ENCODE measurements around the gene BRMS1L.

Gene BRMS1L

DNA sequence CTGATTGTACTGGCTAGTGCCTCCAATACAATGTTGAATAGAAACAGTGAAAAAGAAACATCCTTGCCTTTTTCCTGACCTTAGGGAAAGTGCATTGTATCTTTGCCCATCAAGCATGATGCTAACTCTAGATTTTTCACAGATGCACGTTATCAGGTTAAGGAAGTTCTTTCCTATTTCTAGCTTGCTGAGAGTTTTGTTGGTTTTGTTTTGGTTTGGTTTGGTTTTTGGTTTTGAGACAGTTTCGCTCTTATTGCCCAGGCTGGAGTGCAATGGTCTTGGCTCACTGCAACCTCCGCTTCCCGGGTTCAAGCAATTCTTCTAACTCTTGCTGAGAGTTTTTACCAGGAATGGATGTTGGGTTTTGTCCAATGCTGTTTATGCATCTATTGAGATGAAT, 89.0 kb downstream of the BRMS1L start:
- H4K20me1 ChIP-seq (ENCODE audit: insufficient read depth, low read length, poor library complexity, severe bottlenecking) = no peaks in the 10 kb centered on the region
- TF ChIP-seq, protein P1, sequence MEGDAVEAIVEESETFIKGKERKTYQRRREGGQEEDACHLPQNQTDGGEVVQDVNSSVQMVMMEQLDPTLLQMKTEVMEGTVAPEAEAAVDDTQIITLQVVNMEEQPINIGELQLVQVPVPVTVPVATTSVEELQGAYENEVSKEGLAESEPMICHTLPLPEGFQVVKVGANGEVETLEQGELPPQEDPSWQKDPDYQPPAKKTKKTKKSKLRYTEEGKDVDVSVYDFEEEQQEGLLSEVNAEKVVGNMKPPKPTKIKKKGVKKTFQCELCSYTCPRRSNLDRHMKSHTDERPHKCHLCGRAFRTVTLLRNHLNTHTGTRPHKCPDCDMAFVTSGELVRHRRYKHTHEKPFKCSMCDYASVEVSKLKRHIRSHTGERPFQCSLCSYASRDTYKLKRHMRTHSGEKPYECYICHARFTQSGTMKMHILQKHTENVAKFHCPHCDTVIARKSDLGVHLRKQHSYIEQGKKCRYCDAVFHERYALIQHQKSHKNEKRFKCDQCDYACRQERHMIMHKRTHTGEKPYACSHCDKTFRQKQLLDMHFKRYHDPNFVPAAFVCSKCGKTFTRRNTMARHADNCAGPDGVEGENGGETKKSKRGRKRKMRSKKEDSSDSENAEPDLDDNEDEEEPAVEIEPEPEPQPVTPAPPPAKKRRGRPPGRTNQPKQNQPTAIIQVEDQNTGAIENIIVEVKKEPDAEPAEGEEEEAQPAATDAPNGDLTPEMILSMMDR (conservative IDR thresholded peaks at IDR 0.05; ENCODE audit: low read length) = no peak
- no peak for TF ChIP-seq EZH2phosphoT487 (IDR thresholded peaks at IDR 0.05; ENCODE audit: borderline replicate concordance)
- no peaks in the 10 kb centered on the region for H3K36me3 ChIP-seq (ENCODE audit: insufficient read depth, low read length)

DNA sequence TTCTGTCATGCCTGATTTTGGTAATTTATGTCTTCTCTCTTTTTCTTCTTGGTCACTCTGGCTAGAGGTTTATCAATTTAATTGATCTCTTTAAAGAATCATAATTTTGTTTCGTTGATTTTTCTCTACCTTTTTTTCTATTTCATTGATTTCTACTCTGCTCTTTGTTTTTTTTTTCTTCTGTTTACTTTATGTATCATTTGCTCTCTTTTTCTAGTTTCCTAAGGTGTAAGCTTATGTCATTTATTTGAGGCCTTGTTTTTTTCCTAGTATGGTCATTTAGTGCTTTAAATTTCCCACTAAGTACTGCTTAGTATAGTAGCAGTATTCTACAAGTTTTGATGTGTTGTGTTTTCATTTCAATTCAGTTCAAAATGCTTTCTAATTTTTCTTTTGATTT, 89.6 kb downstream of the BRMS1L start:
- Histone ChIP-seq H3F3A (ENCODE audit: low read depth) (no peaks in the 10 kb centered on the region), H3K27me3 (ENCODE audit: insufficient read depth, low read length, poor library complexity, severe bottlenecking) (no peaks in the 10 kb centered on the region), H3K9ac (ENCODE audit: low read depth, low read length, poor library complexity, severe bottlenecking) (no peak overlapping the region), H4K20me1 (ENCODE audit: insufficient read depth, low read length, poor library complexity, severe bottlenecking) (no peaks in the 10 kb centered on the region), H3K4me1 (ENCODE audit: insufficient read depth, low read length, poor library complexity, severe bottlenecking) (no peaks in the 10 kb centered on the region), H3K4me2 (ENCODE audit: low read depth, low read length, poor library complexity, severe bottlenecking) (no peak overlapping the region), H3K9me3 (ENCODE audit: insufficient read depth, low read depth, low read length) (no peaks in the 10 kb centered on the region; the same call in 1 of the 2 replicates), H3K79me2 (ENCODE audit: insufficient read depth, low read length) (no peaks in the 10 kb centered on the region), H2AFZ (ENCODE audit: low read length) (no peak overlapping the region), H3K4me3 (ENCODE audit: low read length, poor library complexity, severe bottlenecking) (no peak overlapping the region), H3K9me2 (replicated peaks; ENCODE audit: low read depth, low read length) (no peaks in the 10 kb centered on the region), H3K36me3 (ENCODE audit: insufficient read depth, low read length) (no peaks in the 10 kb centered on the region)
- no peak for TF ChIP-seq EZH2phosphoT487 (IDR thresholded peaks at IDR 0.05; ENCODE audit: borderline replicate concordance)
- TF ChIP-seq, protein P1 (conservative IDR thresholded peaks at IDR 0.05; ENCODE audit: low read length) = no peak

More for the DNA sequence above, 89.0 kb downstream of the BRMS1L start:
- Histone ChIP-seq H3K9me2 (replicated peaks; ENCODE audit: low read depth, low read length) (no peaks in the 10 kb centered on the region), H3K79me2 (ENCODE audit: insufficient read depth, low read length) (no peaks in the 10 kb centered on the region), H3K9me3 (ENCODE audit: insufficient read depth, low read depth, low read length) (no peaks in the 10 kb centered on the region; the same call in 1 of the 2 replicates), H3K4me1 (ENCODE audit: insufficient read depth, low read length, poor library complexity, severe bottlenecking) (no peaks in the 10 kb centered on the region), H2AFZ (ENCODE audit: low read length) (no peak overlapping the region), H3F3A (ENCODE audit: low read depth) (no peaks in the 10 kb centered on the region), H3K27me3 (ENCODE audit: insufficient read depth, low read length, poor library complexity, severe bottlenecking) (no peaks in the 10 kb centered on the region), H3K9ac (ENCODE audit: low read depth, low read length, poor library complexity, severe bottlenecking) (no peak overlapping the region), H3K4me2 (ENCODE audit: low read depth, low read length, poor library complexity, severe bottlenecking) (no peak overlapping the region), H3K4me3 (ENCODE audit: low read length, poor library complexity, severe bottlenecking) (no peak overlapping the region)

Measured in Loucy (cell line).